SK-N-MC (cell line): ENCODE results near the gene XRCC1.

Experiments
- EZH2 ChIP-seq: fragments of 200-600 bp; sonication (generic); IDR thresholded peaks from one replicate; pipeline ENCODE4 v1.6.1; 2017; ENCODE audit warnings: antibody characterized with exemption
- POLR2AphosphoS5 ChIP-seq: IDR thresholded peaks from 2 replicates; pipeline ENCODE4 v1.6.1; 2012; ENCODE audit warnings: mild to moderate bottlenecking, low read depth, low read length, borderline replicate concordance

- TF ChIP-seq POLR2AphosphoS5 (no peak), EZH2 (no peak)
These were observed 22.5 kb upstream of the XRCC1 start for GRCh38 chr19:43597876-43598275.
